ENCODE data around the gene ELOVL2.
"Not testable (repeated sequence)": the region's sequence is repeated elsewhere in the genome, so short reads cannot be mapped to it uniquely, and the experiment has no call there.

ELOVL2 gene

DNA sequence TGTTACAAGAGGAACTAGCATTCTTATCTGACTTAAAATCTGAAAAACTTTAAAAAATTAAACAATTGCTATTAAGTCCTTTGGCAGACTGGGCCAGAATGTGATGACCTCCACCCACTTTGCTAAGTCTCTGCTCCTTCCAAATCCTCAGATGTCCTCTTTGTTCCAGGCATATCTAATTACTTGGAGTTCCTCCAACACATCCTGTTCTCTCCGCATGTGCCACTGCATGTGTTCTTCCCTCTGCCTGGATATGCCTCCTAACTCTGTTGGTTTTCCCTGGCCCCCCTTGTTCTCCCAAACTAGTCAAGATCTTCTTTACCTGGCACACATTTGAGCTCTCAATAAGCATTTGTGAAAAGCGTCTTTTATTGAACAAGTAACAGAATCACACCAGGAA is 23.1 kb downstream of the ELOVL2 start:
- no peak for DNase-seq

- DNase-seq = no peak
Measured at GRCh38 chr6:11018225-11018624, 25.9 kb downstream of the ELOVL2 start.

DNA sequence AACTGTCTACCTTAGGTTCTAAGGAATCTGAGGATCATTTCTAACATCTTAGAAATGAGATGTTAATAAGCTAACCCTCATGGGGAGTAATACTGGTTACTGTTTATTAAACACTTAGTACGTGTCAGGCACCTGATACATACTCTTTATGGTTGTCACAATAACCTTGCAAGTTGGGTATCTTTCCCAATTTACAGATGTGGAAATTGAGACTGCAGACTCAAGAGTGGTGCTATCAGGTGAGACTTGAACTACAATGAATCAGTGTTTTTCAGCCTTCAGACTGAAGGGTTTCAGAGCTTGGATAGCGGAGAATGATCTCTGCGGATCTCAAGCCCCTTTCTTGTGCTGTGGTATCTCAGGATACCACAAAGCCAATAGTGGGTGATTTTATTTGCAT is 27.0 kb downstream of the ELOVL2 start:
- no peak for DNase-seq

DNA sequence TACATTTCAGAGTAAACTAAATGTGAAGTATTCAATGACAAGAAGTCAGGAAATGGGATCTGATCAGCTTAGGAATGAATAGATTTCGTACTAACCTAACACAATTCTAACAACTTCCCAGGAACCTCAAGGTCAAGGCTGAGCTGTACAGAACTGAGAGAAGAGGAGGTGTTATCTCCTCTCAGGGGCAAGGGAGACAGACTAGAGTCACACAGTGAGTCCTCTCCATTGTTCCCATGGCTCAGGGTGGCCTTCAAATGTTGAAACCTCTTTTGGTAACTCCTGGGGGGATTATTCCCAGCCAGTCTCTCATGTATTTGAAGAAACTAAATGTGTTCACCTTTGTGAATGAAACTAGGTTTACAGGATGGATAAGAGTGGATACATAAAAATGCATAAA is 27.7 kb downstream of the ELOVL2 start:
- no peak for DNase-seq

DNA sequence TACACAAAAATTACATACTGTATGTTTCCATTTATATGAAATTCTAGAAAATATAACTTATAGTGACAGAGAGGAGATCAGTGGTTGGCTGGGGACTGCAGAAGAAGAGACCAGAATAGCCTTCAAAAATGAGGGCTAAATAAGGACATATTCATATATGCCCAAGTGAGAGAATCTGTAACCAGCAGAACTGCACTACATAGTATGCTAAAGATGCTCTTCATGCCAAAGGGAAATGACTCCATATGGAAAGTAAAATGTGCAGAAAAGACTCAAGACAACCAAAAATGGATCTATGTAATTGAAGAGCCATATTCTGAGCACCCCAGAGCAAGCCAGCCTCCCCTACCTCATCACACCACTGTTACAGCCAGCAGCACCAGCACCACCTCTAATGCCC is 29.0 kb downstream of the ELOVL2 start:
- DNase-seq = no peak

- DNase-seq = no peak
Measured at GRCh38 chr6:11013721-11014070, 30.4 kb downstream of the ELOVL2 start.

- DNase-seq = no peak
Measured at GRCh38 chr6:11012976-11013720, 31.0 kb downstream of the ELOVL2 start.

DNA sequence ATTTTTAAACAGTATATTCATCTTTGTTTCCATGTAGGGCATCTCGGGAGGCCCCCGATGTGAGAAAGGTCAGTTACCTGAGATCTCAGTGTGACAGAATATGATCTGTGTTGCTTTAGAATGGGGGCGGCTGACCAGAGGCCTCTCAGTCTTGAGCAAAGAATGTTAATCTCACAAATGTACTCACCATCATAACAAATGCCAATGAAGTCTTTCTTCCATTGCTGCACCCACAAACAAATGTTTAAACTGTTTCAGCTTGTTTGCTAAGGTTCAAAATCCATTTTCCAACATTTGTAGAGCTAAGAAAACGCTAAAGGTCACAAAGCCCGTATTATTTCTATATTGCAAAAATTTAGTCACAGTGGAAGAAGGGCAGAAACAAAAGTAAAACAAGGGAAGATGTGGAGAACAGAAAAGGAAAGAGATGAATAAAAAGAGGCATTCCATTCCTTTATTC is 31.8 kb downstream of the ELOVL2 start:
- no peak for DNase-seq

DNA sequence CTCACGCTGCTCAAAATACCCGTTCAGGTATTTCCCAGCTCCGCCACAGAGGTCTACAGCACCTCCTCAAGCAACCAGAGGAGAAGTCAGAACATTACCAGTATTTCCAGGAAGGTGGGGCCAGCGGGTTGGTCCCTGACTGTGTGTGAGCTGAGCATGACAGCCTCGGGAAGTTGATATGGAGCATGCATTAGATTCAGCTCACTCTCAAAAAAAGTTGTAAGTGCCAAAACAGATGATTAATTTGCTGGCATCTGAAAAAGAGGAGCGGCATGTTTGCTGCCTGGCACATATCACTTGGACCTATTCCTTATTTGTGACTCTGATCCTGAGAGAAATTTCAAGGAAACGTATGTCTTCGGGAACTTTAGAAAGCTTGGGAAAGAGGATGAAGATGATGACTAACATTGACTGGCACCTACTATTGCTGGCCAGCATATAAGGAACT is 32.3 kb downstream of the ELOVL2 start:
- no peak for DNase-seq

DNA sequence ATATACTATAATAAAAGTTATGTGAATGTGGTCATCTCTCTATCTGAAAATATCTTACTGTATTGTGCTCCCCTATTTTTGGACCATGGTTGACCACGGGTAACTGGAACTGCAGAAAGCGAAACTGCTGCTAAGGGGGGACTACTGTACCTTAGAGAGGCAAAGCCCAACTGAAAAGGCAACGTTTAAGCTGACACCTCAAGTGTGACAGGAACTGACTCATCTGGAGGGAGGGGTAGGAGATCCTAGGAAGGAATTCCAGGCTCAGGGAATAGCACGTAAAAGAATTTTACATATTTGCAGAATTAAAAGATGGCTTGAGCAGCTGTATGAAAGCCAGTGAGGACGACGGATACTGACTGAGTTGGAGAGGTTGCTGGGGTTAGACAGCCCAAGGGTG is 34.8 kb downstream of the ELOVL2 start:
- no peak for DNase-seq

DNA sequence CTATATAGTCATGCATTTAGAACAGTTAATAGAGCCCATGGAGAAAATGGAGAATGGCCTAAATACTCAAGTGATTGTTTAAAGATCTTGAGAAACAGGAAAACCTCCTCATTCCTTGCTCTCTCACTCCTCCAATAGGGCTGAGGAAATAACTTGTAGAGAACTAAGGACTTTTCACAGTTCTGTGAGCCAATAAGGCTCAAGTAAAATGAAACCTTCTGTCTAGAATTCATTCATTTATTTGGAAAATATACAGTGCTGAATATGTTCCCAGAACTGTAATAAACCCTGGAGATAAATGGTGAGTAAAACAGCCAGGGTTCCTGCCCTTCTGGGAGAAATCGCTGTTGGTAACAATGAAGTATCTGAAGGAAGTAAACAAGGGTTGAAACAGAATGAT is 35.3 kb downstream of the ELOVL2 start:
- DNase-seq = no peak

DNA sequence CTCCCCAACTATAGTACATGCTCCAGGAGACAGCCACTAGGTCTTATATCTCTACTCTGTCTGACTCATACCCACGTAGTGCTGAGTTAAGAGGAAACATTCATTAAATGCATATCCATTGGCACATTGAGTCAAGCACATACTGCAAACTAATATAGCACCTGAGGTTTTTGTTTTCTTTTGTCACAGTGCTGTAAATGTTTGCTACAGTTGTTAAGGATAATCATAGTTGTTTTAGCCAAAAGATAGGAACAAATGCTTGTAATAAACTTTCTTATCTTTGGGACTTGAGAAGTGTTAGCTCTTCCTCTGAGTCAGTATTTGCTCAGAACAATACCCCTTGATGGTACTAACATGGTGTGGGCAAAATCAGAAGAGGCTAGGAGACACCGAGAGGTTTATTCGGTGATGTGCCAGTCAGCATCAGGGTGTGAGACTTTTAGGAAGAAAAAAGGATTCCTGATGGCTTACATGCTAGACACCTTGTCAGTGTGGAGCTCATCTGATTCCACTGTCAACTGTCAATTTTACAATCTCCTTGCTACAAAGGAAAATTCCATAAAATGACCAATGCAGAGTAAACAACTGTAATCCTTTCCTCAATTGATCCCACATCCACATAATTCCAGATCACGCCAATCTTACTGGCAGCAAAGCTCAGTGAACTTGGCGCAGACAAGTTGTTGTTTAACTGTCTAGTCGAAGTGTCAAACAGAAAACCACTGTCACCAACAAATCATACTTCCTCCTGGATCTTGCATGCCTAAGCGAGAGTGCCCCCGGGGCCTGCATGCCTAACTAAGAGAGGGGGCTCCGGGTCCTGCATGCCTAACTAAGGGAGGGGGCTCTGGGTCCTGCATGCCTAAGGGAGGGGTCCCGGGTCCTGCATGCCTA is 36.1 kb downstream of the ELOVL2 start:
- no peak for DNase-seq

GRCh38 chr6:11006061-11006460 is 38.0 kb downstream of the ELOVL2 start:
- no peak for DNase-seq

DNA sequence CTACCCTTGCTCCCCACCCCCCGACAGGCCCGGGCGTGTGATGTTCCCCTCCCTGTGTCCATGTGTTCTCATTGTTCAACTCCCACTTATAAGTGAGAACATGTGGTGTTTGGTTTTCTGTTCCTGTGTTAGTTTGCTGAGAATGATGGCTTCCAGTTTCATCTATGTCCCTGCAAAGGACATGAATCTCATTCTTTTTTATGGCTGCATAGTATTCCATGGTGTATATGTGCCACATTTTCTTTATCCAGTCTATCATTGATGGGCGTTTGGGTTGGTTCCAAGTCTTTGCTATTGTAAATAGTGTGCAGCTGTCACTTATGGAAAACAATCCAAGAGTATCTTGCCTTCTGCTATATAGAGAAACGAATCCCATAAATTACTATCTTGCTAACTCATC is 40.8 kb downstream of the ELOVL2 start:
- not testable (repeated sequence) for DNase-seq

GRCh38 chr6:11002176-11002575 is 41.9 kb downstream of the ELOVL2 start:
- DNase-seq = no peak

DNA sequence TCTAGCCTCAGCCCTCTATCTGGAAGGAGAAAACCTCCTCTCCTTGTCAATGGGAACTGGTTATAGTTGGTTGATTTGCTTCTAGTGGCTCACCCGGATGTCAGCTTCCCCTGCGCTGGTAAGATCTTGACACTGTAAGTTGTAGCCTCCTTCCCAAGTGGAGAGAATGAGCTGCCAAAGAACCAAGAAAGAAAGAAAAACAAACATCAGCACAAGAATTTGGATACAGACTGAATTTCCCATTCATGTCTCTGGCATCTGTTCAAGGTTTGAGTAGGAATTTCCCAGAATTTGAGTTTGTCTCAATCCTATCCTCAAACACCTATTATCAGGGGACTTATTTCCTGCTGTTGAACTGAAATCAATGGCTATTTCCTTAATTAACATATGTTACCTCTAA is 44.1 kb downstream of the ELOVL2 start:
- DNase-seq = no peak

DNA sequence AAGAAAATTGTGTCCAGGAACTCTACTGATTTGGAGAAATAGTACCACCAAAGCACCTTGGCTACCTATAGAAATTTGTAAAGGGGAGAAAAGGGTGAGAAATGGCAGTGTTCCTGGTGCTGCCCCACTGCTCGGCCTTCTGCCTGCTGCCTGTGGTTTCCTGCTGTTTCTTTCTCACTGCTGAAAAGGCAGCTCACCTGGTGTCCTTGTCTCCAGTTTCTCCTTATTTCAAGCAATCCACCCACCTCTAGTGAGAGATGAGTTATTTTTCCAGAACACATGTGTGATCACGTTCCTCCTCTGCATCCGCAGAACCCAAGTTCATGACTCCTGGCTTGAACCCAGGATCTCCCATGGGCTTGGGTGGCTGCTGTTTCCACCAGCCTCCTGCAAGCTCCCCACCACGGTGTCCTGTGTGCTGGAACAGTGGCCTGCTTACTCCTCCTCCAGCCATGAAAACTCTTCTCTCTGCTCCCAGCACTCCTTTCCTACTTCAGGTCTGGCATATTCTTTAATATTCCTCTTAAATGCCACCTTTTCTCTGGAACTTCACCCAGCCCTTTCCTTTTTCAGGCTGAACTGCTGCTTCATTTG is 48.9 kb downstream of the ELOVL2 start:
- DNase-seq = no peak

GRCh38 chr6:10993896-10994295 is 50.2 kb downstream of the ELOVL2 start:
- DNase-seq = no peak

GRCh38 chr6:10991115-10991514 is 53.0 kb downstream of the ELOVL2 start:
- no peak for DNase-seq

DNA sequence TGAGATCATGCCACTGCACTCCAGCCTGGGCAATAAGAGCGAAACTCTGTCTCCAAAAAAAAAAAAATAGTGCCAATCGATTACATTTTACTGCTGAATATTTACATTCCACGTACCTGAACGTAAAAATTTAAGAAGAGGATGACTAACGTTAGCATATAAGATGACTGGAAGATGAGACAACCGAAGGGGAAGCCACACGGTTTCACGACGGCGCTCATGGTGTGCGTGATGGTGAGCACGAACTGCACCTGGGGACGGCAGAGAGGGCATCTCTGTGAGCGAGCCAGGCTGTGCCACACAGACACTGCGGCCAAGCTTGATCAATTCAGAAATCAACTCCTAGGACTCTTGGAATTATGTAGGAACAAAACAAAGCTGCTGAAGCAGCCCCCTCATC is 54.5 kb downstream of the ELOVL2 start:
- DNase-seq = no peak

GRCh38 chr6:10984959-10985358 is 59.1 kb downstream of the ELOVL2 start:
- not testable (repeated sequence) for DNase-seq

GRCh38 chr6:10981409-10981808 is 62.7 kb downstream of the ELOVL2 start:
- no peak for DNase-seq

DNA sequence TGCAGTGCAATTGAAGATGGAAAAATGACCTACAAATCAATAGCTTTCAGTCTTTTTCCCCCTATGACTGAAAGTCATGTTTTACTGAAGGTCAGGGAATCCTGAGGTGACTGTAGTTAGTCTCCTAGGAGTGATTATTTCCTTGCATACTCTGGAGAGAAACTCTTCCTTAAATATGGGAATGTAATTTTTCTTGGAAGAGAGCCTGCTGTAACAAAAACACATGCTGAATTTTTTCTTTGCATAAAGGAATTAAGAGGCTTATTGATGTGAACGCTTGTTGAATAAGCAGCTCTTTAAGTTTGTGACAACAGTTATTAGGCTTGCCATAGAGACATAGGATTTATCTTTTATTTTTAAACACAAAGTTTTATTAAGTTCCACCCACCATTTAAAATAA is 64.5 kb downstream of the ELOVL2 start:
- DNase-seq = no peak

All from stimulated activated CD4-positive, alpha-beta T cell treated with anti-CD3 and anti-CD28 coated beads, Interleukin-15, amount 100 ng/mL, for 24 hours (primary cell).